ENCODE measurements around the gene SLC35E4.
"Not testable (repeated sequence)": the region's sequence is repeated elsewhere in the genome, so short reads cannot be mapped to it uniquely, and the experiment has no call there.

Gene SLC35E4

GRCh38 chr22:30628491-30628890 lies 7.1 kb upstream of the SLC35E4 start:
- TF ChIP-seq, protein P1, sequence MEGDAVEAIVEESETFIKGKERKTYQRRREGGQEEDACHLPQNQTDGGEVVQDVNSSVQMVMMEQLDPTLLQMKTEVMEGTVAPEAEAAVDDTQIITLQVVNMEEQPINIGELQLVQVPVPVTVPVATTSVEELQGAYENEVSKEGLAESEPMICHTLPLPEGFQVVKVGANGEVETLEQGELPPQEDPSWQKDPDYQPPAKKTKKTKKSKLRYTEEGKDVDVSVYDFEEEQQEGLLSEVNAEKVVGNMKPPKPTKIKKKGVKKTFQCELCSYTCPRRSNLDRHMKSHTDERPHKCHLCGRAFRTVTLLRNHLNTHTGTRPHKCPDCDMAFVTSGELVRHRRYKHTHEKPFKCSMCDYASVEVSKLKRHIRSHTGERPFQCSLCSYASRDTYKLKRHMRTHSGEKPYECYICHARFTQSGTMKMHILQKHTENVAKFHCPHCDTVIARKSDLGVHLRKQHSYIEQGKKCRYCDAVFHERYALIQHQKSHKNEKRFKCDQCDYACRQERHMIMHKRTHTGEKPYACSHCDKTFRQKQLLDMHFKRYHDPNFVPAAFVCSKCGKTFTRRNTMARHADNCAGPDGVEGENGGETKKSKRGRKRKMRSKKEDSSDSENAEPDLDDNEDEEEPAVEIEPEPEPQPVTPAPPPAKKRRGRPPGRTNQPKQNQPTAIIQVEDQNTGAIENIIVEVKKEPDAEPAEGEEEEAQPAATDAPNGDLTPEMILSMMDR (conservative IDR thresholded peaks at IDR 0.05; ENCODE audit: low read length) = no peak
- H3K4me3 ChIP-seq (ENCODE audit: low read length) = no peak overlapping the region
- no peak for DNase-seq (ENCODE audit: low read depth)

DNA sequence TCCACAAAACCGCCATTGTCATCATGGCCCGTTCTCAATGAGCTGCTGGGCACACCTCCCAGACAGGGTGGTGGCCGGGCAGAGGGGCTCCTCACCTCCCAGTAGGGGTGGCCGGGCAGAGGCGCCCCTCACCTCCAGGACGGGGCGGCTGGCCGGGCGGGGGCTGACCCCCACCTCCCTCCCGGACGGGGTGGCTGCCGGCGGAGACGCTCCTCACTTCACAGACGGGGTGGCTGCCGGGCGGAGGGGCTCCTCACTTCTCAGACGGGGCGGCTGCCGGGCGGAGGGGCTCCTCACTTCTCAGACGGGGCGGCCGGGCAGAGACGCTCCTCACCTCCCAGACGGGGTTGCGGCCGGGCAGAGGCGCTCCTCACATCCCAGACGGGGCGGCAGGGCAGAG lies 4.1 kb upstream of the SLC35E4 start:
- not testable (repeated sequence) for H3K4me3 ChIP-seq (ENCODE audit: low read length); DNase-seq (ENCODE audit: low read depth)

GRCh38 chr22:30634471-30635233 lies 929 bp upstream of the SLC35E4 start:
- DNase-seq (ENCODE audit: low read depth) = peak; percentile 87
- peak overlapping the region; percentile 44 for H3K4me3 ChIP-seq (ENCODE audit: low read length)
- TF ChIP-seq, protein P1 (conservative IDR thresholded peaks at IDR 0.05; ENCODE audit: low read length) = peak; percentile 90

GRCh38 chr22:30636226-30637077 lies 871 bp downstream of the SLC35E4 start:
- DNase-seq (ENCODE audit: low read depth) = peak; percentile 15
- TF ChIP-seq, protein P1 (conservative IDR thresholded peaks at IDR 0.05; ENCODE audit: low read length) = peak; percentile 29
- H3K4me3 ChIP-seq (ENCODE audit: low read length) = peak overlapping the region; percentile 80

- no peak for DNase-seq (ENCODE audit: low read depth)
- TF ChIP-seq, protein P1 (conservative IDR thresholded peaks at IDR 0.05; ENCODE audit: low read length) = no peak
- H3K4me3 ChIP-seq (ENCODE audit: low read length) = peak overlapping the region; percentile 80; the same call in 1 of the 2 replicates
Observed at GRCh38 chr22:30637701-30638114, 2.1 kb downstream of the SLC35E4 start.

GRCh38 chr22:30640361-30640760 lies 4.8 kb downstream of the SLC35E4 start:
- TF ChIP-seq, protein P1 (conservative IDR thresholded peaks at IDR 0.05; ENCODE audit: low read length) = no peak
- no peak for DNase-seq (ENCODE audit: low read depth)
- no peak overlapping the region for H3K4me3 ChIP-seq (ENCODE audit: low read length)

- DNase-seq (ENCODE audit: low read depth) = no peak
- no peak overlapping the region for H3K4me3 ChIP-seq (ENCODE audit: low read length)
- TF ChIP-seq, protein P1 (conservative IDR thresholded peaks at IDR 0.05; ENCODE audit: low read length) = no peak
Observed at GRCh38 chr22:30640839-30641430, 5.4 kb downstream of the SLC35E4 start.

Data from AG10803 (cell line).